Epidermal melanocyte (primary cell): ENCODE measurements around the gene LDB2.
"Not testable (repeated sequence)": the region's sequence is repeated elsewhere in the genome, so short reads cannot be mapped to it uniquely, and the experiment has no call there.

Source experiments
- DNase-seq: peaks from one replicate; pipeline ENCODE4 v3.0.0; 2011; ENCODE audit warnings: low spot score; ENCODE audit not compliant: insufficient read length

The LDB2 gene

DNA sequence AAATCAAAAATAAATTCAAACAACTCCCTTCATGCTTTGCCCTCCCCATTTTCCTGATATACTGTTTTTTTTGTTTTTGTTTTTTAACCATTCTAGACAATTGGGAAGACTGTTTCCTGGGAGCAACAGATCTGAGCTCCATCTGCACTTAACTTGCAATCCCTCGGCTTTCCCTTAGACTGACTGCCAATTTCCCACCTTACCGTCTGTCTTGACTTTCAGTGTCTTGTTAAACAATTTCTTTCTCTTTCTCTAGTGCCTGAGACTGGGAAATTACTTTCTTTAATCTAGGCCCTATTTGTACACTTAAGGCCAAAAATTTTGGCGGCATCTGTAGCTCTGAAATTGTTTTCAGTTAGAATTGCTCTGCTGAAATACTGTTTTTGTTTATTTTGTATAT, 326.3 kb downstream of the LDB2 start:
- DNase-seq, result no peak

DNA sequence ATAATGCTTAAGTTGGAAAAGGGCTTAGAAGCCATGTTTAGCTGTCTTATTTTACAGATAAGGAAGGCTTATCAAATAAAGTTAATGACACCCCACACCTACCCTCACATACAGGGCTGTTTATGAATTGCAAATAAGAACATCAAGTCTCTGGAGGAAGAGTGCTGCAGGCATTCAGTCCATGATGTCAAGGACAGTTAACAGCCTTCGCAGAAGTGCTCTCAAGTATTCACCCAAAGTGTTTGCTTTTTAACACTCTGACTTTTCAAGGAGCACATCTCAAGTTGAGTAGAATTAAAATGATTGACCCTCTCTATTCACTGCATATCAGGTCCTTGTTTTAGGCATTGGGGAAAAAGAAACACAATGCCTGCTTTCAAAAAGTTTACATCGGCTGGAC, 328.7 kb downstream of the LDB2 start:
- no peak for DNase-seq

DNA sequence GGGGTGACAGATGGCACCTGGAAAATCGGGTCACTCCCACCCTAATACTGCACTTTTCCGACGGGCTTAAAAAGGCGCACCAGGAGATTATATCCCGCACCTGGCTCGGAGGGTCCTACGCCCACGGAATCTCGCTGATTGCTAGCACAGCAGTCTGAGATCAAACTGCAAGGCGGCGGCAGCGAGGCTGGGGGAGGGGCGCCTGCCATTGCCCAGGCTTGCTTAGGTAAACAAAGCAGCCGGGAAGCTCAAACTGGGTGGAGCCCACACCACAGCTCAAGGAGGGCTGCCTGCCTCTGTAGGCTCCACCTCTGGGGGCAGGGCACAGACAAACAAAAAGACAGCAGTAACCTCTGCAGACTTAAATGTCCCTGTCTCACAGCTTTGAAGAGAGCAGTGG, 341.1 kb downstream of the LDB2 start:
- not testable (repeated sequence) for DNase-seq

DNA sequence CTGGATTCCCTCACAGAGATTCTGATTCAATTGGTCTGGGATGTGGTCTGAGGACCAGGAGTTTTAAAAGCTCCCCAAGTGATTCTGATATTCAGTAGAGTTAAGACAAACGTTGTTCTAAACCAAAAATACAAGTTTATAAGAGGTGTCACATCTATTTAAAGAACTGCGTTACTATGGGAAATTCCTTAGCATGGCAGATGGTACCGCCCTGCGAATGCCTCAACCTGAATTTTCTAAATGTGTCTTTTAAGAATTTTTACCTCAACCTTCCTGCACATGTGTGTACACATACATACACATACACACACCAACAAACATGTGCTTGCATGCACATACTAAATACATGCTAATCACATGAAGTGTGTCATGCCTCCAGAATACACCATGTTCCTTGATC, 343.3 kb downstream of the LDB2 start:
- no peak for DNase-seq

DNA sequence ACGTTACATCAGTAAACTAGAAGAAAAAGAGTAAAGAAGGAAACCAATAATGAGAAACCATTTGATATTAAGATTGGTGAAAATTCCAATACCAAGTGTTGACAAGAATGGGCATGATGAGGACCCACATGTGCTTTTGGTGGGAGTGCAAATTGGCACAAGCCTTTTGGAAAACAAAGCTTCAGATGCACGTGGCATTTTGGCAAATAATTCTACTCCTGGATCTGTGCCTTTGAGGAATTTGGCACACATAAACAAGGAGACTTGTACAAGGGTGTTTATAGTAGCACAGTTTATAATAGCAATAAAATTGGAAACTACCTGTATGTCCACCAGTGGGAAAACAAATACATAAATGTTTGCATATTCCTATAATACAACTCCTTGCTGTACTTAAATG, 347.9 kb downstream of the LDB2 start:
- no peak for DNase-seq

DNA sequence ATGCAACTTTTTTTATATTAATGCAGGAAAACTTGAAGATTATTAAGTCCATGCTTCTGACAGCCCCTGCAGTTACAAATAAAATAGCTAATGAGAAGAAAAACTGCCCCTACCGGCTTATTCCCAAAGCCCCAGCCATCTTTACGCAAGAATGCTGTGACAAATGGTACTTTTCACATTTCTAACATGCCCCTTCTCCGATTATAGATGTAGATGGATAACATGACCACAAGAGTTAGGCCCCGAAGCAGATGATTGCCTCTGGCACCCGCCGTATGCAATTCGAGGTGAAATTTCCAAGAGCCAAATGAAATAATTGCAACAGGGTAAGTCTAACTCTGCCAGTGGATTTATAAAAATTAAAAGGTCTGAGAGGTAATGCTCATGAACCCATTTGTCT, 352.8 kb downstream of the LDB2 start:
- DNase-seq, result no peak

DNA sequence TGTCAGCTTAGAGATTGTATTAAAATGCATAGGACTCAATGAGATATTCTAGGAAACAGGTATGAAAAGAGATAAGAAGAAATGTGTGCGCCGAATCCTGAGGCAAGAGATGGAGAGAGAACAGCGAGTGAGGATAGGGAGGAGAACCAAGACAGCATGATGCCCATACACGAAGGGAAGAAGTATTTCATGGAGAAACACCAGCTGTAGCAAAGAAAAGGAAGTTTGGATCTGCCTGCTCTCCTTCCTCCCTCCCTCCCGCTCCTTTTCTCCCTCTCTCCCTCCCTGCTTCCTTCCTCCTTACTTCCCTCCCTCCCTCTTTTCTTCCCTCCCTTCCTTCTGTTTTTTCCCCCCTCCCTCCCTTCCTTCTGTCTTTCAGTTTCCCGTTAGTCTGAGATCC, 353.6 kb downstream of the LDB2 start:
- no peak for DNase-seq

DNA sequence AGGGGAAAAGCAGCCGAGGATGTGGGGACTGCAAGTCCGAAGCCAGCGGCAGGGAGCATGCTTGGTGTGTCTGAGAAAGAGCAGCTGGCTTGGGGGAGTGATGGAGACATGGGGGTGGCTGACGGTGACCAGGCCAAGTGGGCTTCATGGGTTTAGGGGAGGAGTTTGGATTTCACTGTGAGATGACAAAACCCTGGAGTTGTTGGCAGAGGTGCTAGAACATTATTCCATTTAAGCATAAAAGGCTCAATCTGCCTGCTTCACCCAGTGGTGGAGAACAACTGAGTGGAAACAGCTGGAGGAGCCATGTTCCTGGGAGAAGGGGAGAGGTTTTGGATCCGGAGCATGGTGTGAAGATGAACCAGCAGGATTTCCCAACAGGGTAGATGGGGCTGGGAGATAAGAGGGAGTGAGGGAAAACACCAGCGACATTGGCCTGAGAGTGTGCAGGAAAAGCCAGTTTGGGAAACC, 354.2 kb downstream of the LDB2 start:
- DNase-seq, result no peak

DNA sequence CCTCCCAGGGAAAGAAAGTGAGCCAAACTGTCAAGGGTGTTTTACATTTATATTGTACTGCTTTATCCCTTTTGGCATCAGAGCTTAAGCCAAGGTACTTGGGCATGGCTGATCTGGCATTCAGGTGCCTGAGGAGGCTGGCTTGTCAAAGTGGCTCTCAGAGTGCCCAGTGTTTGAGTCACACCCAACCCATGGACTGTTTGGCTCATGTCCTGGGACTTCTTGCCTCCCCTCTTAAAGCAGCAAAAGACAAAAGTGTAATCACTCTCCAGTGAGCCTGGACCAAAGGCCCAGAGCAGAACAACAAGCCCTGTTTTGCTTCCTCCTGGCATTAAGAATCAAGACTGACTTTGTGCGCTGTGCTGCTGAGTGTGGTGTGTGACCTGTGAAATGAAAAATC, 360.5 kb downstream of the LDB2 start:
- DNase-seq, result no peak

DNA sequence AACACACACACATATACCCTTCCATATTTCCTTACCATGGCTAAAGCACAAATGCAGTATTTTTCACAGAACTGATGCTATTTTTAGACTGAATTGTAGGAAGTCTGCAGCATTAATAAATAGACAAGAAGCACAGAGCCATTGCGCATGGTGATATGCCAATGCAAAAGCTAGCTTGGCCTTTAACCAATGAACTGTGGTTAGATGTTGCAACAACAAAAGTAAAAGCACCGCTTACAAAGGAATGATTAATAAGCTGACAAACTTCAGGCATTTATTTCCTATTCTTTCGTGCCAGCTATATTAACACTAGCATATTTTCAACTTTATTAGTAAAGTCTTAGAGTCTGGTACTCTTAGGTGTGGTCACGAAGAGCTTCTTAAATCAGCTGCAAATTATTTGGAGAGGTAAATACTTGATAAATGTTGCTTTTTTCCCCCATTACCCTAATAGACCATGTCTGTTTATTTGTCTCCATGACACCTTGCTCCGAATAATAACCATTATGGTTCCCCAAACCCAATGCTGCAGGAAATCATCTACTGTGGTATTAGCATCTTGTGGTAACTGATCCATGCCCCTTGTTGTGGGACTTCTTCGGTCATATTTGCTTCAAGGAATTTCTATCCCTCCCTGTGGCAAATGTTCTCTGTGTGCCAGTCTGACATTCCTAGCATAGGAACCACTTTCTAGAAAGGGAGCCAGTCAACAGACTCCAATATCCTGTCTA, 366.0 kb downstream of the LDB2 start:
- DNase-seq, result no peak

DNA sequence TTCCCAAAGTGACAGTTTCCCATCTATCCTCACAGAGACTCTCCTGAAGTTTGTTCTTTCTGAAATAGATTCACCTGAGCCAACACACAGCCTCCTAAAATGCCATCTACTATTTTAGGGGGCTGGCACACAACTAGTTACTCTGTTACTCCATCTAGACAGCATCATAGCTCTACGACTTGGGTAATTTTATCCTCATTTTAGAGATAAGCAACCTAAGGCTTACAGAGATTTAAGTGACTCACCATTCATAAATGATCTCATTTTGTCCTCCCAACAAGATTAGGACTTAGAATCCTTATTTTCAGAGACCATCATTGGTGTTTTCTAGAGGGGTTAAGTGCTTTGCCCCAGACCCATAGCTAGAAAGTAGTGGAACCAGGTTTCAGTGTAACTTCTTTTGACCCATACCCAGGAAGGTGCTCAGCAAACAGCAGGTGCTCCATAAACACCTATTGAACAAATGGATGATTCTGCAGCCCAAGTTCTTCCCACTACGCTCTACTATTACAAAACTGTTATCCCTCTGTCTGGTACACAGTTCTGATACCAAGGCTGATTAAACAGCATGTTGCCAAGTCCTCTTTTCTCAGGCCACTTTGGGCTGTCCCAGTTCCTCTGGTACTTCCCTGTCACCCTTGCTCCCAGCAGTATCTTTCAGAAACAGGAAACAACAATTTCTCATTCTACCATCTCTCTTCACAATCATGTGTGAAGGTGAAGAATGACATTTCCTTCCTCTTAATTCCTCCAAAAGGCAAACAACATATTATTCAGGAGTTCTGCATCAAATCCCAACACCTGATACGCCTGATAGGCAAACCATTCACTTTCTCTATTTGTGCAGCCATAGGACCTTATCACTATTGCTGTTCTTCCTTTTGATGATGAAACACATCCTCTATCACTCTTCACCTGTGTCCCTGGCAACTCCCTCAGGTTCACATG, 367.5 kb downstream of the LDB2 start:
- DNase-seq, result no peak

DNA sequence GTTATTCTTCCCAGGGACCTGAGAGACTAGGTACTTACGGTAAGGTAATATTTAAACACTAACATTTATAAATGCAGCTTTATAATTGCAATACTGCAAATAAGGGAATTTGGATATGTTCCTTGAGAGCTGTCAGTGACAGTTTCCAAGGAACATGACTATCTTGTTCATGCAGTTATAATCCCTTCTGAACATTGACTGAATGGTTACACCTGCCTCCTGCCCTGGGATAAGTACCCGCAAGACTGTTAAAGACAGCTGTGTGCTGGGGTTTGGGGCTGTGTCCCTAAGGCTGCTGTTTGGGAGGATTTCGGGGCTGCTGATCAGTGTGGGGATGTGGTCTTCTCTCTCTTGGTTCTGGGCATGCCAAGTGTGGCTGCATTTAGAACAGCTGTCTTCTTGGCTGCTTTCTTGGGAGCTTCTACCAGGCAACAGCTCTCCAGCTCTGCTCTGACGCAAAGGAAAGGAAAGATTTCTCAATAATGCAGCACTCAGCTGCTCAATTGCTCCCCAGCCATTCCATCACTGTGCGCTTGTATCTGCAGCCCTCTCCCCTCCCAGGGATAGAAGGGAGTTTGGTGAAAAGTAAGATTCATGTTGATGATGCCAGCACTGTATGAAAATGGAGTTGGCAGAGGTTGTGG, 373.4 kb downstream of the LDB2 start:
- DNase-seq, result no peak

DNA sequence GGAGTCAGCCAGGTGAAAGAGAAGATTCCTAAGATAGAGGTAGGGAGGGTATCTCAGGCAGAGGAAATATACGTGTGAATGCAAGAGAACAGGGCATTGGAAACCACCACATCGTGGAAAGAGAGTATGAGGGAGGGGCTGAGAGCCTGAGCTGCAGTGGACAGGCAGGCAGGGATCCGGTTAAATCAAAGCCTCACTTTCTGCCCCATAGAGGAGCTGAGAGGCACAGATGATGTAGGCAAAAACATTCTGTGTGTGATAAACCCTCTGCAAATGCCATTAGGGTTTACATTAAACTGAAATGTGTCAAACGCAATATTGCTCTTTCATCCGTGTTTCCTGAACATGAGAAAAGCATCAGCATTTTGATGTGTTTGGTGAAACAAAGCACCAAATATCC, 374.0 kb downstream of the LDB2 start:
- no peak for DNase-seq

DNA sequence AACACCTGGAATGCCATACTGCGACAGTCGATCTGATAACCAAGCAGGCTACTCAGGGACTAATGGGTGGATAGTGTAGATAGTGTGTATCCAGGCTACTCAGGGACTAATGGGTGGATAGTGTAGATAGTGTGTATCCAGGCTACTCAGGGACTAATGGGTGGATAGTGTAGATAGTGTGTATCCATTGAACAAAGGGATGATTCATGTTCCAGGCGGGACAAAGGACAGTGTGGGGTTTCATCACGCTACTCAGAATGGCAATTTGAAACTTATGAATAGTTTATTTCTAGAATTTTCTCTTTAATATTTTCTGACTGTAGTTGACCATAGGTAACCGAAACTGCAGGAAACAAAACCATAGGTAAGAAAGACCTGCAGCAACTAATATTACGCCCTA, 374.9 kb downstream of the LDB2 start:
- DNase-seq, result not testable (repeated sequence)

DNA sequence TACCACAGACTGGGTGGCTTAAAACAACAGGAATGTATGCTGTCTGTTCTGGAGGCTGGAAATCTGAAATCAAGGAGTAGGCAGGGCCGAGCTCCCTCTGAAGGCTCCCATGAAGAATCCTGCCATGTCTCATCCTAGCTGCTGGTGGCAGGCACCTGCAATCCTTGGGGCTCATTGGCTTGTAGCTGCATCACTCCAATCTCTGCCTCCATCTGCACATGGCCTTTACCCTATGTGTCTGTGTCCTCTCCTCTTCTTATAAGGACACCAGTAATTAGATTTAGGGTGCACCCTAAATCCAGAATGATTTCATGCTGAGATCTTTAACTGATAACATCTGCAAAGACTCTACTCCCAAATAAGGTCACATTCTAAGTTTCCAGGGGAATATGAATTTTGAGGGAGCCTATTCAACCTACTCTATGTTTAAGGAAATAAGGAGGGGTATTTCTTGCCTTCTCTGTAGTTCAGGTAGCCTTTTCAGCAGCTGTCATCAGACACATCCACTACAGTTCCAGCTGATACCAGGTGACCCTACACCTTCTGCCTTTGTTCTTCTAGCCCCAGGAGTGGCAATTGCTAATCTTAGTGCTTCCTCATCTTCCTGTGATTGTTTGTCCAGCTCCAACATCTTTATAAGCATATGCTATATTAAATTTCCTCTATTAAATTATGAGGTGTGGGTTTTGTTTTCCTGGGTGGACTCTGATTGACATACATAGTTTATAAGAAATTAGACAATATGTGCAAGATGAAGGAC, 377.1 kb downstream of the LDB2 start:
- no peak for DNase-seq

DNA sequence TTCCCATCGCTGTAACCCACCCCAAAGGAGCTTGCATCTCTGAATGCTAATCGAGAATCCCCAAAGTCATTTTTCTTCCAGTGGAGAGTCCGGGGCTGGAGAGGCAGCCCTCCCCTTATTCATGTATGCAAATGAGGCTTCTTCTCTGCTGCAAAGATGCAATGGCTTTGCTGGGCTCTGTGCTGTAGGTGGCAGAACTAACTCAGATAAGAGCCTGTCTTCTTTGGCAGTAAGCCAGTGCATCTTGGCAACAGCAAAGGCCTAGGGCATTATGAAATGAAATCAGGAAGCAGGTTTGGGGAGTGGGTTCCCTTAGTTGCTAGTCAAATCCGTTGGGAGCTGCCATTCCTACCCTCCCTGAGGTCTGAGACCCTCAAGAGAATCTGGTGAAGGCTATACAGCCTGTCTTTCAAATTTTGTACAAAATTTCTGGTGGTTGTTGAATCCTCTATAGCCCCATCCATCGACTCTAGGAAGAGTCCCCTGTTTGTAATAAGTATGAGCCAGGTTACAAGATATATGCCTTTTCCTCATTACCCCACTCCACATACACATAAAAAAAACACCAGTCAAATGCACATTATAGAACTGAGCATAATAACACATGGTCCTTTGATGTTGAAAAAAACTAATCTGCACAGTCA, 381.5 kb downstream of the LDB2 start:
- DNase-seq, result no peak

DNA sequence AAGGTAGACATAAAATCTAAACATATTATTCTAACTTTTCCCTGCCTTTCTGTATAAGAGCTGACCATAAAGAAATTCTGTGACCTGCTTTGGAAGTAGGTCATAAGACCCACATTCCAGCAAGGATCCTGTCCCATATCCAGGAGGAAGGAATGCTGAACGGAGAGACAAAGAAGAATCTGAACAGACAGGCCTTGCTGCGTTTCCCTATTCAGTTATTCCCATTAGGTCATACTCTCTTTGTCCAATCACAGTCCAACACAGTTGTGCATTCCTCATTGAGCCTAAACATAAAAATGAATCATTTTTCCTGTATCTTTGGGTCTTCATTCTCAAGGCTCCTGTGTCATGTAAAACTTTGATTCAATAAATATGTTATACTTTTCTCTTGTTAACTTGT, 384.6 kb downstream of the LDB2 start:
- no peak for DNase-seq

DNA sequence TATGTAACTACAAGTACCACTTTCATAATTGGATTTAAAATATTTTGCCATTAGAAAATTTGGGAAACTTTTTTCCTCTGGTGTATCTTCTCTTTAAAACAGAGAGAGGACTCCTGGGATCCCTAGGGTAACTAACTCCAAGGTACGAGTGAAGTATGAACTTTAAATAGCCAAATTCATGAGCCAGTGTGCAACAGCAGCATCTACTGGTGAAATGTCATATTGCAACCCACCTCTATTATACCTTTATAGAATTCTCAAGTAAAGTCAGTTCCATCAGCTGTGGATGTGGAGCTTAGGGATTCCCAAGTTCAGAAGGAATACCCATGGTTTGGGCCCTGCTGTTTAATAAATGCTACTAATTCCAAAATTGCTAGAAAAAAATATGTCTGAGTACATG, 389.5 kb downstream of the LDB2 start:
- no peak for DNase-seq

DNA sequence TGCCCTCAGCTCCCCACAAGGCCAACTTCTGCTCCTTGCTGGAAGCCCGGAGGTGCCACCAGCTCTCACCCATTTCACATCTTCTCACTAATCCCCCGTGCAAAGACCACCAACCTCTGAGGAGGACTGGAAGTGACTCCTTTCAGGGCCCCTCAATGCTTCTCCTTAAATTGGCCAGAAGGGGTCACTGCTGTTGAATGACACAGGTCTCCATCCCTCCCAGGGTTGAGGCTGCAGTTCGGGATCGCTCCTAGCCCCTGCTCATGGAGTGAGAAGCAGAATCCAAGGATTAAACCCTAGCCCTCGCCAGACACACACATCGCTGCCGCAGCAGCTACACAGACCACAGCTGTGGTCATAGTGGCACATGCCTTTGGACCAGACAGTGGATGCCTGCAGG, 392.7 kb downstream of the LDB2 start:
- DNase-seq, result no peak

DNA sequence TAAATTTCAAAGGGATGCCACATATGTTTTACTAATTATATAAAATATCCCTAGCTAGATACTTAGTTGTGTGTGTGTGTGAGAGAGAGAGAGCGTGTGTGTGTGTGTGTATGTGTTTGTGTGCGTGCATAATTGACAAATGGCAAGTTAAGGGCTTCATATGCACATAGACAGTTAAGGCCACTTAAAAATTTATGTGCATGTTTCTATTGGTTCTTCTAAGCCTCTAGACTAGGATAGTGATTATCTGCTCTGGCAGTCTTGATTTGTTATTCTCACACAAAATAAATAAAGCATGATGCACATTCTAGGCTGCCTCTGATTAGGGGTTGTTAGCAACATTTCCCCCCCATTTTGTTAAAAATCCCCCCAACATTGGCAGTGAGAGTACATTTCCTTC, 393.2 kb downstream of the LDB2 start:
- DNase-seq, result no peak
